PFSK-1 (cell line): ENCODE results near the gene CRISPLD2.

ENCODE experiments used
- SIN3A ChIP-seq: IDR thresholded peaks from 2 replicates; pipeline ENCODE4 v1.6.1; 2012; ENCODE audit warnings: mild to moderate bottlenecking, low read length, moderate library complexity, borderline replicate concordance; ENCODE audit not compliant: insufficient read depth
- TAF1 ChIP-seq: IDR thresholded peaks from 2 replicates; pipeline ENCODE4 v1.6.1; 2012; ENCODE audit warnings: low read length, control low read depth, borderline replicate concordance; ENCODE audit not compliant: insufficient read depth

- TF ChIP-seq TAF1 (no peak), SIN3A (no peak)
Measured at GRCh38 chr16:84957792-84958191, 138.0 kb downstream of the CRISPLD2 start.
